K562 (cell line): ENCODE data around the gene LCP2. TPM values are rescaled to one million over a fixed set of nuclear protein-coding genes. Genes with fewer than 3 reads are reported as not detected.

ENCODE experiments used
- ATAC-seq: fragments of 200-7000 bp; cut with Tn5 transposase; 3 replicates; pipeline ENCODE4 v1.9.1; 2020; ENCODE audit warnings: moderate library complexity
- BruUV-seq: library from RNA; stranded (reverse); fragments of 400-500 nt; replicated peaks from 2 replicates; lab custom pipeline; 2021; lab: Mats Ljungman, UMichigan
- CTCF ChIA-PET: fragments of 300-600 bp; formaldehyde crosslinking; extraction: SDS; loops from one replicate; lab custom pipeline; 2021; ENCODE audit warnings: low intra/inter-chr PET ratio; lab: Yijun Ruan, JAX
- POLR2A ChIA-PET: fragments of 300-600, 350-650 bp; sonication (Branson Sonifier 250); formaldehyde crosslinking; extraction: SDS; loops from one replicate; lab custom pipeline; 2021; ENCODE audit warnings: antibody characterized with exemption, inconsistent platforms; lab: Yijun Ruan, JAX
- DNase-seq, 4 experiments: peaks; one replicate each; pipeline versions ENCODE4 v3.0.0 to v3.0.0-alpha.2; 2011 to 2018; ENCODE audit warnings: low spot score in 3 of 4, mixed read lengths in 3 of 4; ENCODE audit errors: extremely low read depth in 1 of 4
- FAIRE-seq: peaks from 2 replicates; lab custom pipeline; 2011; peaks lifted over from hg19 to GRCh38; lab: Jason Lieb, UNC
- H2AFZ ChIP-seq: 2 replicates; pipeline ENCODE4 v1.6.0; 2011; ENCODE audit warnings: low read depth, low read length, control low read depth, inconsistent platforms
- H3K27ac ChIP-seq: fragments of 200-600 bp; 3 replicates; pipeline ENCODE4 v1.8.0; 2011; ENCODE audit warnings: low read depth, mild to moderate bottlenecking, control low read depth, inconsistent platforms, low read length, moderate library complexity, mixed read lengths; ENCODE audit errors: extremely low read depth
- H3K27me3 ChIP-seq, 2 experiments: fragments of 300-600 bp in 1 of 2; 2 replicates in 1 of 2; 3 replicates in 1 of 2; pipeline versions ENCODE4 v1.6.0 to v1.8.0; 2011; ENCODE audit warnings: inconsistent platforms in 2 of 2, low read length in 2 of 2, mild to moderate bottlenecking in 1 of 2, mixed read lengths in 1 of 2, moderate library complexity in 1 of 2; ENCODE audit not compliant: control insufficient read depth in 2 of 2, insufficient read depth in 2 of 2
- H3K36me3 ChIP-seq: fragments of 300-600 bp; 3 replicates; pipeline ENCODE4 v1.8.0; 2011; ENCODE audit warnings: mild to moderate bottlenecking, low read length, inconsistent platforms; ENCODE audit not compliant: control insufficient read depth, insufficient read depth
- H3K4me1 ChIP-seq, 2 experiments: fragments of 200-600 bp in 1 of 2; replicated peaks in 1 of 2; 2 replicates in 1 of 2; 3 replicates in 1 of 2; pipeline versions ENCODE4 v1.5.1 to v1.8.0; 2011; ENCODE audit warnings: inconsistent platforms in 2 of 2, low read length in 2 of 2, mild to moderate bottlenecking in 1 of 2, mixed read lengths in 1 of 2, moderate library complexity in 1 of 2; ENCODE audit not compliant: control insufficient read depth in 2 of 2, insufficient read depth in 2 of 2
- H3K4me2 ChIP-seq: 2 replicates; pipeline ENCODE4 v1.6.1; 2011; ENCODE audit warnings: low read length, control low read depth, inconsistent platforms, mixed read lengths; ENCODE audit not compliant: insufficient read depth
- H3K4me3 ChIP-seq: fragments of 200-600 bp; sonication (generic), shearing (Covaris generic); 2 replicates; pipeline ENCODE4 v1.5.1; 2016; ENCODE audit warnings: control low read depth, inconsistent platforms
- H3K79me2 ChIP-seq: fragments of 200-600 bp; 3 replicates; pipeline ENCODE4 v1.8.0; 2011; ENCODE audit warnings: low read length, inconsistent platforms; ENCODE audit not compliant: control insufficient read depth, insufficient read depth
- H3K9ac ChIP-seq, 2 experiments: 2 replicates each; pipeline versions ENCODE4 v1.6.0 to v1.6.1; 2011; ENCODE audit warnings: low read depth in 2 of 2, low read length in 2 of 2, control low read depth in 1 of 2, inconsistent platforms in 1 of 2, mild to moderate bottlenecking in 1 of 2, mixed read lengths in 1 of 2; ENCODE audit not compliant: insufficient read depth in 1 of 2
- H3K9me1 ChIP-seq: one replicate; pipeline ENCODE4 v1.6.0; 2011; ENCODE audit warnings: inconsistent platforms, mild to moderate bottlenecking, low read length, moderate library complexity; ENCODE audit not compliant: control insufficient read depth, insufficient read depth
- H3K9me3 ChIP-seq: replicated peaks from 2 replicates; pipeline ENCODE4 v1.5.1; 2011; ENCODE audit warnings: low read depth, low read length, inconsistent platforms; ENCODE audit not compliant: control insufficient read depth, insufficient read depth
- H4K20me1 ChIP-seq: replicated peaks from 2 replicates; pipeline ENCODE4 v1.6.1; 2011; ENCODE audit warnings: low read length, inconsistent platforms, mixed read lengths; ENCODE audit not compliant: control insufficient read depth, insufficient read depth
- CXXC5 ChIP-seq: fragments of 250-450 bp; sonication (Bioruptor Pico); IDR thresholded peaks from 2 replicates; pipeline ENCODE4 v1.8.0; 2022; ENCODE audit warnings: inconsistent platforms, mild to moderate bottlenecking, moderate library complexity
- GATAD2B ChIP-seq: fragments of 450-650 bp; IDR thresholded peaks from 2 replicates; pipeline ENCODE4 v1.6.1; 2017; ENCODE audit warnings: mild to moderate bottlenecking, borderline replicate concordance
- NONO ChIP-seq, 2 experiments: fragments of 200-400 bp in 1 of 2; fragments of 450-650 bp in 1 of 2; formaldehyde crosslinking in 1 of 2; IDR thresholded peaks; 2 replicates each; pipeline ENCODE4 v1.6.1; 2017; ENCODE audit warnings: low read depth in 2 of 2, mild to moderate bottlenecking in 2 of 2, moderate library complexity in 2 of 2, low read length in 1 of 2
- SMARCB1 ChIP-seq: IDR thresholded peaks from 2 replicates; pipeline ENCODE4 v1.6.1; 2011; ENCODE audit warnings: improper control_type of control experiment, low read depth; ENCODE audit not compliant: insufficient read length
- TEAD4 ChIP-seq, 2 experiments: sonication (generic) in 1 of 2; formaldehyde crosslinking in 1 of 2; IDR thresholded peaks; 2 replicates each; pipeline versions ENCODE4 v1.6.1 to v1.8.0; 2012 to 2022; ENCODE audit warnings: borderline replicate concordance in 1 of 2, inconsistent platforms in 1 of 2, low read length in 1 of 2, mild to moderate bottlenecking in 1 of 2, missing genetic modification reagents in 1 of 2
- WGBS: fragments of 100-300 bp; shearing (Covaris generic); methylation state at CpG from one replicate; pipeline ENCODE4 v1.1.6; 2016; ENCODE audit warnings: low coverage, mixed read lengths; ENCODE audit not compliant: insufficient coverage; ENCODE audit errors: missing lambda C conversion rate; 5-methylcytosine and 5-hydroxymethylcytosine counted together
- in situ Hi-C: fragments of 300-500 bp; cut with MboI; formaldehyde crosslinking; loops from 4 replicates; pipeline ENCODE4 v1.15.0; 2018; ENCODE audit warnings: inconsistent platforms, mixed read lengths
- intact Hi-C: fragments of 100-400 bp; cut with micrococcal nuclease; formaldehyde crosslinking; loops from 2 replicates; pipeline ENCODE4 v1.14.2; 2022
- polyA plus RNA-seq, 8 experiments: library from polyadenylated mRNA; depleted of rRNA in 4 of 8; stranded (reverse) in 5 of 8; unstranded in 3 of 8; fragments of >200 nt; fragmentation: Nextera tagmentation in 2 of 8; fragmentation: Illumina TruSeq in 1 of 8; extraction: Ambion mirVana in 2 of 8; extraction: Trizol in 1 of 8; gene quantifications; 2 replicates each; pipeline versions ENCODE4 v1.2.1 to v1.2.3, GENCODE V29; 2011 to 2014; ENCODE audit warnings: inconsistent platforms in 1 of 8, missing spikeins in 1 of 8
- total RNA-seq, 7 experiments: library from RNA; depleted of rRNA in 6 of 7; stranded (reverse); fragments of >200 nt in 6 of 7; fragmentation: Illumina TruSeq in 2 of 7; extraction: Trizol in 2 of 7; gene quantifications; 2 replicates each; pipeline versions ENCODE4 v1.2.1 to v1.2.3, GENCODE V29; 2011 to 2021; ENCODE audit warnings: low replicate concordance in 1 of 7
- TF ChIP-seq, protein P1 (sequence below): IDR thresholded peaks from 2 replicates; pipeline ENCODE4 v1.6.1; 2011; ENCODE audit not compliant: insufficient read length; ENCODE audit errors: extremely low read depth
- TF ChIP-seq, protein P2 (sequence below): fragments of 250-450 bp; sonication (Bioruptor Pico); IDR thresholded peaks from 2 replicates; pipeline ENCODE4 v1.4.0; 2020

LCP2 gene
- total and polyA plus RNA-seq, 9 of the 15 experiments (the other 6 are each of a cell fraction or from before 2014, with no cell fraction given) = 4.0 to 31.3 (median 14.6) TPM

- Histone ChIP-seq H3K9me1 (no peaks in the 10 kb centered on the region), H3K4me2 (no peak overlapping the region; the same call in 1 of the 2 replicates), H3K4me3 (no peak overlapping the region), H3K27me3 (no peaks in the 10 kb centered on the region; a peak in 1 of 5 replicates), H3K9ac (no peak overlapping the region), H3K36me3 (0 out of 3 replicates have a peak, but pooled peaks cover 3% of the 10 kb centered on the region), H3K9me3 (no peaks in the 10 kb centered on the region), H2AFZ (peak overlapping the region; percentile 37; the same call in 1 of the 2 replicates), H3K79me2 (no peaks in the 10 kb centered on the region), H4K20me1 (no peaks in the 10 kb centered on the region), H3K27ac (no peak overlapping the region), H3K4me1 (peaks cover 0 to 28% of the 10 kb centered on the region in 2 experiments; a peak in 3 of 5 replicates)
- in situ Hi-C loops (no loop called here), intact Hi-C loops (no loop called here)
- WGBS = 5% methylated on average over 3 of the region's 3 CpGs
- no peak for FAIRE-seq
- ChIA-PET POLR2A (interaction anchor here (1.5 kb wide), 1 partner anchor 11 kb away, joined by 3 read pairs; no protein-coding TSS in a partner anchor), CTCF (no interaction called here)
- TF ChIP-seq SMARCB1 (no peak), GATAD2B (no peak), TEAD4 (IDR thresholded peaks at IDR 0.05; ENCODE audit: low read length) (0 out of 2 replicates have a peak, but pooled peaks have one; percentile 28), TEAD4 (CRISPR knock-in tag; IDR thresholded peaks at IDR 0.05; ENCODE audit: borderline replicate concordance) (no peak)
- no peak for DNase-seq
- ATAC-seq = no peak
- no TSS peak for BruUV-seq
These were observed 46.7 kb downstream of the LCP2 start for GRCh38 chr5:170250810-170251317.

- ChIA-PET CTCF (no interaction called here), POLR2A (no interaction called here)
- Histone ChIP-seq H4K20me1 (no peaks in the 10 kb centered on the region), H3K9me3 (no peaks in the 10 kb centered on the region), H3K27me3 (no peaks in the 10 kb centered on the region; a peak in 1 of 5 replicates), H3K4me3 (no peak overlapping the region), H3K4me2 (no peak overlapping the region; the same call in 1 of the 2 replicates), H3K79me2 (no peaks in the 10 kb centered on the region), H3K4me1 (peaks cover 0 to 28% of the 10 kb centered on the region in 2 experiments; a peak in 3 of 5 replicates), H3K27ac (no peak overlapping the region; the same call in 2 of the 3 replicates), H3K9ac (no peak overlapping the region), H3K36me3 (0 out of 3 replicates have a peak, but pooled peaks cover 3% of the 10 kb centered on the region), H3K9me1 (no peaks in the 10 kb centered on the region), H2AFZ (0 out of 2 replicates have a peak overlapping the region, but pooled peaks have one; percentile 21)
- no peak for FAIRE-seq
- DNase-seq = no peak
- TF ChIP-seq NONO (IDR thresholded peaks at IDR 0.05; ENCODE audit: low read depth in 2 of 2, low read length in 1 of 2) (no peak), CXXC5 (CRISPR knock-in tag) (no peak)
- TF ChIP-seq, protein P1, sequence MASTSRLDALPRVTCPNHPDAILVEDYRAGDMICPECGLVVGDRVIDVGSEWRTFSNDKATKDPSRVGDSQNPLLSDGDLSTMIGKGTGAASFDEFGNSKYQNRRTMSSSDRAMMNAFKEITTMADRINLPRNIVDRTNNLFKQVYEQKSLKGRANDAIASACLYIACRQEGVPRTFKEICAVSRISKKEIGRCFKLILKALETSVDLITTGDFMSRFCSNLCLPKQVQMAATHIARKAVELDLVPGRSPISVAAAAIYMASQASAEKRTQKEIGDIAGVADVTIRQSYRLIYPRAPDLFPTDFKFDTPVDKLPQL = no peak
- TF ChIP-seq, protein P2, sequence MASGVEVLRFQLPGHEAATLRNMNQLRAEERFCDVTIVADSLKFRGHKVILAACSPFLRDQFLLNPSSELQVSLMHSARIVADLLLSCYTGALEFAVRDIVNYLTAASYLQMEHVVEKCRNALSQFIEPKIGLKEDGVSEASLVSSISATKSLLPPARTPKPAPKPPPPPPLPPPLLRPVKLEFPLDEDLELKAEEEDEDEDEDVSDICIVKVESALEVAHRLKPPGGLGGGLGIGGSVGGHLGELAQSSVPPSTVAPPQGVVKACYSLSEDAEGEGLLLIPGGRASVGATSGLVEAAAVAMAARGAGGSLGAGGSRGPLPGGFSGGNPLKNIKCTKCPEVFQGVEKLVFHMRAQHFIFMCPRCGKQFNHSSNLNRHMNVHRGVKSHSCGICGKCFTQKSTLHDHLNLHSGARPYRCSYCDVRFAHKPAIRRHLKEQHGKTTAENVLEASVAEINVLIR (CRISPR knock-in tag) = no peak
- intact Hi-C loops = no loop called here
- in situ Hi-C loops = no loop called here
- 14% methylated on average over 4 of the region's 4 CpGs for WGBS
- ATAC-seq = no peak
- no TSS peak for BruUV-seq
These were observed 48.2 kb downstream of the LCP2 start for GRCh38 chr5:170249355-170249754.
